ENCODE data around the gene SFXN4.

DNA sequence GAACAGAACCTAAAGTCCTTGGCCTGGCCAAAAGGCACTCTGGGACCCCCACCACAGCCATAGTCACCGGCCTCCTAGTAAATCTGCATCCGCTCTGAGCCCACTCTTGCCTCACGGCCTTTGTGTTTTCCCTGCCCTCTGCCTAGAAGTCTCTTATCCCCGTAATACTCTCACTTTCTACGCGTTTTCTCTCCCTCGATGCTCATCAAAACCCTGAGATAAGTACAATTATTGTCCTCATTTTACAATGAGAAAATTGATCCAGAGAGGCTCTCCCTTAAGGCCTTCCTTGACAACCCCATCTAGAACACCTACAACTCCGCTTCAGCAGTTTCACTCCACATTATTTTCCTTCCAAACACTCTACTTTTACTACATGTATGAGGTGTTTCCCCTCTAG, 1.5 kb upstream of the SFXN4 start:
- TF ChIP-seq, protein P1, sequence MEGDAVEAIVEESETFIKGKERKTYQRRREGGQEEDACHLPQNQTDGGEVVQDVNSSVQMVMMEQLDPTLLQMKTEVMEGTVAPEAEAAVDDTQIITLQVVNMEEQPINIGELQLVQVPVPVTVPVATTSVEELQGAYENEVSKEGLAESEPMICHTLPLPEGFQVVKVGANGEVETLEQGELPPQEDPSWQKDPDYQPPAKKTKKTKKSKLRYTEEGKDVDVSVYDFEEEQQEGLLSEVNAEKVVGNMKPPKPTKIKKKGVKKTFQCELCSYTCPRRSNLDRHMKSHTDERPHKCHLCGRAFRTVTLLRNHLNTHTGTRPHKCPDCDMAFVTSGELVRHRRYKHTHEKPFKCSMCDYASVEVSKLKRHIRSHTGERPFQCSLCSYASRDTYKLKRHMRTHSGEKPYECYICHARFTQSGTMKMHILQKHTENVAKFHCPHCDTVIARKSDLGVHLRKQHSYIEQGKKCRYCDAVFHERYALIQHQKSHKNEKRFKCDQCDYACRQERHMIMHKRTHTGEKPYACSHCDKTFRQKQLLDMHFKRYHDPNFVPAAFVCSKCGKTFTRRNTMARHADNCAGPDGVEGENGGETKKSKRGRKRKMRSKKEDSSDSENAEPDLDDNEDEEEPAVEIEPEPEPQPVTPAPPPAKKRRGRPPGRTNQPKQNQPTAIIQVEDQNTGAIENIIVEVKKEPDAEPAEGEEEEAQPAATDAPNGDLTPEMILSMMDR (IDR thresholded peaks at IDR 0.05): no peak
- TF ChIP-seq POLR2A (IDR thresholded peaks at IDR 0.05): no peak

Measured in adrenal gland (tissue), 5 donors.